GM23248 (cell line): Measurements from ENCODE around the gene HIP1.

Experiments used
- EZH2 ChIP-seq: fragments of 200-600 bp; sonication (generic); IDR thresholded peaks from 2 replicates; pipeline ENCODE4 v1.6.1; 2018; ENCODE audit warnings: antibody characterized with exemption, mild to moderate bottlenecking; ENCODE audit not compliant: insufficient read depth, poor library complexity, severe bottlenecking
- EZH2phosphoT487 ChIP-seq: fragments of 200-600 bp; sonication (generic); IDR thresholded peaks from 2 replicates; pipeline ENCODE4 v1.6.1; 2018; ENCODE audit warnings: antibody characterized with exemption, moderate library complexity, mild to moderate bottlenecking, low read depth; ENCODE audit not compliant: insufficient read depth

DNA sequence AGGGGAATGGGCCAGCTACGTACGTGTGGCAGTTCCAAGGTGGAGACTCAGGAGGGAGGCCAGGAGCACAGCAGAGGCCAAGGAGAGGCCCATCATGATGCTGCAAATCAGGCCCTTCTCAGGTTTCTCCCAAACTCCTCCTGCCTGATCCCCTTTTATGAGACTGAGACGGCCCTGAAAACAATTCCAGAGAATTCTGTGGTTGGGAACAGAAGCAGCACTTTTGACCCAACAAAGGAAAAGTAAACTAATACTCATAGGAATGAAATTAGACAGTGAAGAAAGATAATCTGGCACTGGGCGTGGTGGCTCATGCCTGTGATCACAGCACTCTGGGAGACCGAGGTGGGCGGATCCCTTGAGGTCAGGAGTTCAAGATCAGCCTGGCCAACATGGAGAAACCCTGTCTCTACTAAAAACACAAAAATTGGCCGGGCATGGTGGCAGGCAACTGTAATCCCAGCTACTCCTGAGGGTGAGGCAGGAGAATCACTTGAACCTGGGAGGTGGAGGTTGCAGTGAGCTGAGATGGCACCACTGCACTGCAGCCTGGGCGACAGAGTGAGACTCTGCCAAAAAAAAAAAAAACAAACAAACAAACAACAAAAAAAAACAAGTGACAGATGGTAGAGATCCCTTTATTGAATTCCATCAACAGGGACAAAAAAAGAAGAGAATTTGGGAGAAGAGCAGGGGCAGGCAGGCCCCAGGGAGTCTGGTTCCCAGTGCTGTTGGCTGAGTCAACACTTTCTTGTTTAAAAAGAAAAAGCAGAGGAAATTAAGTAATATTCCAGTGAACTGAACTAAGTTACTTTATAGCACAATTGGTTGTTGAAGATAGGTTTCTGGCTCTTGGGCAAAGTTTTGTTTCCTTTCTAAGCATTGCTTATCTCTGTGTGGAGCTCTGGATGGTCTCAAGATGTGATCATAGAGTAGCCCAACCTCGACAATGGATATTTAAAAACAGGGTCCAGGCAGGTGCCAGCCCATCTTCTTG, 33.6 kb upstream of the HIP1 start, which contains the start of gene CCL26:
- no peak for TF ChIP-seq EZH2
- TF ChIP-seq EZH2phosphoT487, result peak; percentile 80; the same call in 1 of the 2 replicates
